ENCODE measurements around the gene YIF1B. TPM values are rescaled to one million over a fixed set of nuclear protein-coding genes. Genes with fewer than 3 reads are reported as not detected.

The YIF1B gene
- total RNA-seq, 2 experiments from 2014 or later: 15.9 to 17.1 TPM

DNA sequence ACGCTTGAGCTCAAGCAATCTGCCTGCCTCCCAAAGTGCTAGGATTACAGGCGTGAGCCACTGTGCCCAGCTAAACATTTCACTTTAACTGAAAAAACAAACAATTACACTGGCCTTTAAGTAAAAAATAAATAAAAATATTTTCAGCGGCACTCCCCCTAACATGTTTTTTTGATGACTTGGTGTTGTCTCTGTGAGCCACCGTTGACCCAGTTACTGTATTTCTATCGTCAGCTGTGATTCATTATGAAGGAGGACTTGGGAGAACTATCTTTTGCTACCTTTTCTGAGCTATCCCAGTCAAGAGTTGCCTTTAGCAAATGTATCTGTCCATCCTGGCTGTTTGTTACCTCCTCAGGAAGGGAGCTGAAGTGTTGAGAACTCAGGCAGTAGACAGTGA, 30.2 kb downstream of the YIF1B start:
- intact Hi-C loops (cut with DNase I, micrococcal nuclease): no loop called here
- Mint-ChIP-seq H3K4me3 (no peak overlapping the region), H3K27ac (no peak overlapping the region), H3K36me3 (ENCODE audit: low read depth) (peaks cover 43% of the 10 kb centered on the region), H3K4me1 (ENCODE audit: low read depth) (peaks cover 13% of the 10 kb centered on the region), H3K9me3 (no peaks in the 10 kb centered on the region), H3K27me3 (no peaks in the 10 kb centered on the region)
- H3K27me3 ChIP-seq (ENCODE audit: control insufficient read depth in 1 of 2, insufficient read depth in 2 of 2, low read length in 2 of 2): no peaks in the 10 kb centered on the region
- no peak overlapping the region for H3K4me3 ChIP-seq (ENCODE audit: low read length)
- peaks cover 20% of the 10 kb centered on the region for H3K36me3 ChIP-seq (ENCODE audit: insufficient read depth, low read length)
- H3K9me3 ChIP-seq (ENCODE audit: control insufficient read depth in 1 of 2, insufficient read depth in 1 of 2, low read length in 2 of 2): no peaks in the 10 kb centered on the region
- TF ChIP-seq, protein P1, sequence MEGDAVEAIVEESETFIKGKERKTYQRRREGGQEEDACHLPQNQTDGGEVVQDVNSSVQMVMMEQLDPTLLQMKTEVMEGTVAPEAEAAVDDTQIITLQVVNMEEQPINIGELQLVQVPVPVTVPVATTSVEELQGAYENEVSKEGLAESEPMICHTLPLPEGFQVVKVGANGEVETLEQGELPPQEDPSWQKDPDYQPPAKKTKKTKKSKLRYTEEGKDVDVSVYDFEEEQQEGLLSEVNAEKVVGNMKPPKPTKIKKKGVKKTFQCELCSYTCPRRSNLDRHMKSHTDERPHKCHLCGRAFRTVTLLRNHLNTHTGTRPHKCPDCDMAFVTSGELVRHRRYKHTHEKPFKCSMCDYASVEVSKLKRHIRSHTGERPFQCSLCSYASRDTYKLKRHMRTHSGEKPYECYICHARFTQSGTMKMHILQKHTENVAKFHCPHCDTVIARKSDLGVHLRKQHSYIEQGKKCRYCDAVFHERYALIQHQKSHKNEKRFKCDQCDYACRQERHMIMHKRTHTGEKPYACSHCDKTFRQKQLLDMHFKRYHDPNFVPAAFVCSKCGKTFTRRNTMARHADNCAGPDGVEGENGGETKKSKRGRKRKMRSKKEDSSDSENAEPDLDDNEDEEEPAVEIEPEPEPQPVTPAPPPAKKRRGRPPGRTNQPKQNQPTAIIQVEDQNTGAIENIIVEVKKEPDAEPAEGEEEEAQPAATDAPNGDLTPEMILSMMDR (IDR thresholded peaks at IDR 0.05): no peak
- ChIA-PET POLR2A (no interaction called here), CTCF (no interaction called here)
- DNase-seq (no peak), ATAC-seq (ENCODE audit: poor library complexity) (no peak)
- H3K4me1 ChIP-seq (ENCODE audit: insufficient read depth, low read length): no peaks in the 10 kb centered on the region
- H3K27ac ChIP-seq (ENCODE audit: low read depth in 1 of 2, low read length in 2 of 2): no peak overlapping the region

DNA sequence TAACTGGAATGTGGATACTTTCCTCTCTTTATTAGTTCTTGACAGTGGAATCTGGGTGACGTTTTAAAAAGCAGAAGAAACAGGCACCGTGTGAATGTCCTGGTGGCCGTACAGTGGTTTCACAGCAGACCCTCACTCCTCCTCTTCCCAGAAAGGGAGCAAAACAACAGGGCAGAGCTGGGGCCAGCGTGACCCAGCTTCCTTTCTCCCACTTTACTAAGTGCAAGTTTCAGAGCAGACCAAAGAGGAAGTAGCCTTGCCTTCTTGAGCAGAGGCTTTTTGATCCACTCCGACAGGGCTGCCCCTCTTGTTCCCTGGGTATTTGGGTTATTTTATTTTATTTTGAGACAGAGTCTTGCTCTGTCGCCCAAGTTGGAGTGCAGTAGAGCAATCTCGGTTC, 31.3 kb downstream of the YIF1B start:
- TF ChIP-seq, protein P1 (IDR thresholded peaks at IDR 0.05): no peak
- Mint-ChIP-seq H3K27me3 (no peaks in the 10 kb centered on the region), H3K36me3 (ENCODE audit: low read depth) (peaks cover 32% of the 10 kb centered on the region), H3K9me3 (no peaks in the 10 kb centered on the region), H3K27ac (no peak overlapping the region), H3K4me1 (ENCODE audit: low read depth) (peaks cover 13% of the 10 kb centered on the region), H3K4me3 (no peak overlapping the region)
- Histone ChIP-seq H3K4me3 (ENCODE audit: low read length) (no peak overlapping the region), H3K4me1 (ENCODE audit: insufficient read depth, low read length) (no peaks in the 10 kb centered on the region), H3K27me3 (ENCODE audit: control insufficient read depth in 1 of 2, insufficient read depth in 2 of 2, low read length in 2 of 2) (no peaks in the 10 kb centered on the region), H3K36me3 (ENCODE audit: insufficient read depth, low read length) (peaks cover 9% of the 10 kb centered on the region), H3K9me3 (ENCODE audit: control insufficient read depth in 1 of 2, insufficient read depth in 1 of 2, low read length in 2 of 2) (no peaks in the 10 kb centered on the region), H3K27ac (ENCODE audit: low read depth in 1 of 2, low read length in 2 of 2) (no peak overlapping the region)
- DNase-seq (no peak), ATAC-seq (ENCODE audit: poor library complexity) (no peak)
- intact Hi-C loops (cut with DNase I, micrococcal nuclease): no loop called here
- ChIA-PET POLR2A (no interaction called here), CTCF (no interaction called here)

DNA sequence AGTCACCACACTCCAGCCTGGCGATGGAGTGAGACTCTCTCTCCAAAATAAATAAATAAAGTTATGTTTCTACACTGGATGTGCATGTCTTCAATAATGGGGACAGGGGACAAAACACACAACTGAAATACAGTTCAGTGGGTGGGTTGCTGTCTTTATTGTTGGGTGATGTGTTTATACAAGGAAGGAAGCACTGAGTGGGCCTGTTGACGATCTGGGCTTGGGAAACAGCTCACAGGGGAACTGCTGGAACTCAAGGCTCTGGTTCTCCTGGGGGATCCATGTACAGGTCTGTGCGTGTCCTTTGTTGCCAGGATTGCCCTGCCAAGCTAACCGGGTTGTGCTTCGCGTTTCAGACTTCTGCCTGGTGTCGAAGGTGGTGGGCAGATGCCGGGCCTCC, 32.5 kb downstream of the YIF1B start:
- Histone ChIP-seq H3K4me3 (ENCODE audit: low read length) (no peak overlapping the region), H3K27me3 (ENCODE audit: control insufficient read depth in 1 of 2, insufficient read depth in 2 of 2, low read length in 2 of 2) (no peaks in the 10 kb centered on the region), H3K36me3 (ENCODE audit: insufficient read depth, low read length) (peaks cover 6% of the 10 kb centered on the region), H3K27ac (ENCODE audit: low read depth in 1 of 2, low read length in 2 of 2) (no peak overlapping the region), H3K4me1 (ENCODE audit: insufficient read depth, low read length) (no peaks in the 10 kb centered on the region), H3K9me3 (ENCODE audit: control insufficient read depth in 1 of 2, insufficient read depth in 1 of 2, low read length in 2 of 2) (no peaks in the 10 kb centered on the region)
- ATAC-seq (ENCODE audit: poor library complexity) (no peak), DNase-seq (no peak)
- Mint-ChIP-seq H3K4me3 (no peak overlapping the region), H3K4me1 (ENCODE audit: low read depth) (peaks cover 13% of the 10 kb centered on the region), H3K9me3 (no peaks in the 10 kb centered on the region), H3K27me3 (no peaks in the 10 kb centered on the region), H3K36me3 (ENCODE audit: low read depth) (peaks cover 31% of the 10 kb centered on the region), H3K27ac (no peak overlapping the region)
- intact Hi-C loops (cut with DNase I, micrococcal nuclease): no loop called here
- ChIA-PET CTCF (no interaction called here), POLR2A (no interaction called here)
- TF ChIP-seq, protein P1 (IDR thresholded peaks at IDR 0.05): no peak
